ENCODE measurements around the gene ACAD10. TPM values are rescaled to one million over a fixed set of nuclear protein-coding genes. Genes with fewer than 3 reads are reported as not detected.

ACAD10 gene
- polyA plus RNA-seq, 12 donors, result 12.7 to 37.3 (median 18.7) TPM; not detected in 1

DNA sequence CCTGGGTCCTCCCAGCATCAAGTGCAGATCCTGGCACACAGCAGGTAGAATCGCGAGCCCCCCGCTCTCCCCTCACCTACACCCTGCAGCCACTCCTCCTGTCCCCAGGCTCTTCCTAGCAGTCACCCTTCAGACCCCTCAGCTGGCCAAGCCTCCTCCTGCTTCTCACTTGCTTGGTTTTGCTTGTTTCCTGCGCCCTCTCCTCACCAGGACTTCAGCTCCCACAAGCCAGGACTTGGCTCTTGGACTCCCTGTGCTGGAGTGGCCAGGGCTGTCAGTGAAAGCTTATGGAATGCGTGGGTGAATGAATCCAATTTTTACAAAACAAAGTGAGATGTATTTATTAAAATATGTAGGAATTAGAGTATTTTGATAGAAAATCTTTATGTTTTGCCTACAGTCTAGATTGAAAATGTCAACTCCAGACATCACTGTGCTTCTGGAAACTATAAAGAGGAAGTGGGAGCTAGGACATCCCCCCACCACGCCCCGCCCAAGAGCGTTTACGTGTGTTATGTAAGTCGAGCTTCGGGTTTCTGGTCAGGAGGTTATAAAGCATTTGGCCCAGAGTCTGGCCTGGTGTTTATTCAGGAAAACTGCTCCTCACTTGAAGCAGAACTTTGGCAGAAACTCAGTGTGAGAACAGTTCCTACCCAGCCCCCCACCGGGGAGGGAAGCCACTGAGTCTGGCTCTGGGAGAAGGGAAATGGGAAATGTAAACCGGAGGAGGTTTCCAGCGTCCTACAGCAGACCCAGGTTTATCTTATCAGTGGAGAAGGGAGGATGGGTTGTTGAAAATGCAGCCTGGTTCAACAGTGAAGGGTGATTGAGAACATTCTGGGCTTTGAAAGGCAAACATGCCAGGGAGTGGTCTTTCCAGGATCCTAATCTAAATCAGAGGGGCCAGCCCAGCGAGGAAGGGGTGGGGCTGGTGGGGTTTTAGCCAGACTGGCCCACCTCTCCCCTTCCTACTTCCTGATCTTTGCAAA lies 89.6 kb downstream of the ACAD10 start:
- peak; percentile 93 for DNase-seq

- no peak for DNase-seq
These were observed 91.0 kb downstream of the ACAD10 start for GRCh38 chr12:111776836-111777344.

DNA sequence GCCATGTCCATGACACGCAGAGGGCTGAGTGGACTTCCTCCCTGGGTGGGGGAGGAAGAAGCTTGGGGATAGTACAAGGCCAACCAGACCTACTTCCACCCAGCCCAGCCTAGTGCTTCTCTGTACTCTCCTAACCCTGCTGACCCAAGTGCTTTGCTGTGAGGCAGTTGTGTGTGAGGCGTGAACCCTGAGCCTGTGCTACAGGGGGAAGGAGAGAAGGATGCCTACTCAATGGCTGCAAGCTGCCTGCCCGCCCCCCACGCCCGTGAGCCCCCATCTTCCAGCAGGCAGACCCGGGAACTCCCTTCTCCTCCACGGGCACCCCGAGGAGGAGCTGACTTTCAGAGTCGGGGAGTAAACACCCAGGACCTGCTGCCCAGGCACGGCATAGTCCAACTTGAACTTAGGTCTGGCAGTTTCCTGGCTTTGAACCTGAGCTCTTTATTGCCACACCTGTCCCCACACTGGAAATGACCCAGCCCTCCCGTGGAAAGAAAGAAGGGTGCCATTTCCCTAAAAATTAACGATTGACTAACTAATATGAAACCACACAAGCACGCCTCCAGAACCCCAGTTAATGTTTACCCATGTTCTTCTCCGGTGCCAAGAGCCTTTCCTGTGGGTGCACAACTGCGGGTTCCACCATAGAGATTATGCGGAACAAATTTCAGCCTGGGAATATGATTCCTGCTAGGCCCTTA lies 91.6 kb downstream of the ACAD10 start:
- no peak for DNase-seq

DNA sequence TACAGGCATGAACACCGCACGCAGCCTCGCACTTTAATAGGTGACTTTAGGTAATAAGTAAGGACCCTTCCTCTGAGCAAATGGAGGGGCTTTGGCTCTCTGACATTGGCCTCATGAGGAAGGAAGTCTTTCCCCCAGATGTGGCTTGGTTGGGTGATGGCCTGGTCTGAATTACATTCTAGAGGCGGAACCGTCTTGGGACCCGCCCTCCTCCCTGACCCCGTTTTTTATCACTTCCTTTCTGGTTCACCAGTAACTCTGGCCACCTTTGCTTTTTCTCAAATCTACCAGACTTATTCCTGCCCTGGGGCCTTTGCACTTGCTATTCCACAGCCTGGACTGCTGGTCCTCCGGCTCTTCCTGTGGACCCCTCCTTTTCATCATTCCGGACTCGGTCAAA lies 94.3 kb downstream of the ACAD10 start:
- DNase-seq, result no peak

DNA sequence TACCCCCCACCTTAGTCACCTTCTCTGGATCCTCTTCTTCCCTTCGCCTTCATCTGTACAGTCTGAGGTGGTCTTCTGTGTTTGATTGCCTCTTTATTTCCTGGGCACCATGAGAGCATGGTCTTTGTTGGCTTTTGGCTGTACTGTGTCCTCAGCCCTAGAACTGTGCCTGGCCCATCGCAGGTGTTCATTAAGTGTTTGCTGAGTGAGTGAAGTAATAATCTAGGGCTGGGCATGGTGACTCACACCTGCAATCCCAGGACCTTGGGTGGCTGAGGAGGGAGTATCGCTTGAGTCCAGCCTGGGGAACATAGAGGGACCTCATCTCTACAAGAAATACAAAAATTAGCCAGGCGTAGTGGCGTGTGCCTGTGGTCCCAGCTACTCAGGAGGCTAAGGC lies 94.8 kb downstream of the ACAD10 start:
- no peak for DNase-seq

DNA sequence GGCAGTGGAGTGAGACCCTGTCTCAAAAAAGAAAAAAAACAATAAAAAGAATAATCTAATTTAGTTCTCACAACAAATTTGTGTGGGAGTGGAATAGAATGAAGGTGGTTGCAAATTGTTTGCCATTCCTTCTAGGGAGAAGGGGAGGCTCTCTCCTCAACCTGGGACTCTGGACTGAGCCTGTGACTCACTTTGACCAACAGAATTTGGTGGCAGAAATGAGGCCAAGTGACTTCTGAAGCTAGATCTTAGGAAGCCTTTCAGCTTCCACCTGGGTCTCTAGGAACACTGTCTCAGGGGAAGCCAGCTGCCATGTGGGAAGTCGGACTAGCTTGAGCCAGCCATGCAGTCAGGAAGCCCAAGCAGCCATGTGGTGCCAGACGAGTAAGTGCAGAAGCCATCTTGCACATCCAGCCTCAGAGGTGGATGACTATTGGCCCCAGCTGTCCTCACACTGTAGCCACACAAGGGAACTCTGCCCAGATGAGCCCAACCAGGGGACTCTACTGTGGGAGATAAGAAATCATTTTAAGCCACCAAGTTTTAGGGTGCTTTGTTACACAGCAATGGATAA lies 95.3 kb downstream of the ACAD10 start:
- DNase-seq, result no peak

GRCh38 chr12:111783046-111783445 lies 97.2 kb downstream of the ACAD10 start:
- no peak for DNase-seq

- no peak for DNase-seq
These were observed 99.1 kb downstream of the ACAD10 start for GRCh38 chr12:111784953-111785352.

GRCh38 chr12:111785651-111786050 lies 99.8 kb downstream of the ACAD10 start:
- no peak for DNase-seq

DNA sequence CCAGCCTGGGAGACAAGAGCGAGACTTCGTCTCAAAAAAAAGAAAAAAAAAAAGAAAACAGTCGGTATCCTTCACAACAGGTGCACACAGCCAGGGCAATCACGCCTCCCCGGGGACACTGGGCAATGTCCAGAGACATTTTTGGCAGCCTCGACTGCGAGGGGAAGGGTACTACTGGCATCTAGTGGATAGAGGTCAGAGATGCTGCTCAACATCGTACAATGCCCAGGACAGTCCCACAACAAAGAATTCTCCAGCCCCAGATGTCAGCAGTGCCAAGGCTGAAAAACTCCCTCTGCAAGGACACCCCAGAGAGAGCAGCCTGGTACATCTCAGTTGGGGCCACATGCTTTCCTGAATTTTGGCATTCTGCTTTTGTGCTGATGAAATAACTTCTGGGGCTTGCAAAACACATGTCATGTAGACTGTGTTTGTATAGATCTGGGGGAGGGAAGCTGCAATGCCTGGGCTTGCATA lies 102.4 kb downstream of the ACAD10 start:
- DNase-seq, result no peak

- no peak for DNase-seq
These were observed 103.9 kb downstream of the ACAD10 start for GRCh38 chr12:111789779-111790178.

DNA sequence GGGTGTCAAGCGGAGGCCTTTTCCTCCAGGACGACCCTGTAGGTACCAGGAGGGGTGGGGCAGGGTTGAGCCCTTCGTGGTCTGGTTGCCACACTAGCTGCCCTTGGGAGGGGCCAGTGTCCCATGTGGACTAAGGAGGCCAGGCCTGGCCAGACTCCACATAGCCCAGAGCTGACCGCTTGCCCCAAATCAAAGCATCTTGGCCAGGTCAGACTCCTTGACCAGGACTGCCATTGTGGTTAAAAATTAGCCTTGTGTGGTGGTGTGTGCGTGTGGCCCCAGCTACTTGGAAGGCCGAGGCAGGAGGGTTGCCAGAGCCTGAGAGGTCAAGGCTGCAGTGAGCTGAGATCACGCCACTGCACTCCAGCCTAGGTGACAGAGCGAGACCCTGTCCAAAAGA lies 105.7 kb downstream of the ACAD10 start:
- no peak for DNase-seq

GRCh38 chr12:111792155-111792855 lies 106.5 kb downstream of the ACAD10 start:
- no peak for DNase-seq

DNA sequence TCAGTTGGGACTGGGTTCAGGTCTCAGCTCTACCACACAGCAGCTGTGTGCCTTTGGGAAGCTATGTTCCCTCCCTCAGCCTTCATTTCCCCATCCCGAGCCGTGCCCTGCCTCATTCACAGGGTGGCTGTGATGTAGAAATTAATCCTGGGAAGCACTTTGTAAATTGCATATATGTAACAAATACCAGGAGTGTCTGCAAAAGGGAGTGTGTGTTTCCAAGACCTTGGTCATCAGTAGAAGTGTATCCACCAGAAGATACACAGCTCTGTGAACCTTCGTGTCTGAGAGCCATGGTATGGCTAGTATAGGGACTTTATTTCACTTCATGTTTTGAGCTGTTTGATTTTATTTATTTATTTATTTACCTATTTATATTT lies 107.0 kb downstream of the ACAD10 start:
- no peak for DNase-seq

GRCh38 chr12:111798182-111798581 lies 112.3 kb downstream of the ACAD10 start:
- no peak for DNase-seq

- no peak for DNase-seq
These were observed 113.9 kb downstream of the ACAD10 start for GRCh38 chr12:111799758-111800157.

GRCh38 chr12:111803038-111803626 lies 117.3 kb downstream of the ACAD10 start:
- no peak for DNase-seq

GRCh38 chr12:111803851-111804250 lies 118.0 kb downstream of the ACAD10 start:
- DNase-seq, result no peak

GRCh38 chr12:111806304-111806703 lies 120.5 kb downstream of the ACAD10 start:
- DNase-seq, result no peak

Data from muscle of arm (tissue), 12 donors.